AG04449 (cell line): ENCODE measurements around the gene SOCS3.

Source experiments
- CTCF ChIA-PET: fragments of 350-600 bp; formaldehyde crosslinking; extraction: SDS; loops from one replicate; lab custom pipeline; 2021; ENCODE audit warnings: antibody characterized with exemption; lab: Yijun Ruan, JAX
- POLR2A ChIA-PET: fragments of 400-600, 350-600 bp; formaldehyde crosslinking; extraction: SDS; loops from one replicate; lab custom pipeline; 2020; ENCODE audit warnings: antibody characterized with exemption, inconsistent platforms; lab: Yijun Ruan, JAX
- DNase-seq: peaks from one replicate; pipeline ENCODE4 v3.0.0-alpha.2; 2010; ENCODE audit warnings: low read depth, low spot score
- H3K4me3 ChIP-seq: 2 replicates; pipeline ENCODE4 v1.5.1; 2011; ENCODE audit warnings: low read depth, mild to moderate bottlenecking, control low read depth, low read length
- TF ChIP-seq, protein P1 (sequence below): IDR thresholded peaks from one replicate; pipeline ENCODE4 v1.5.1; 2011; ENCODE audit warnings: mild to moderate bottlenecking, moderate library complexity, low read length, control low read depth, inconsistent platforms; ENCODE audit not compliant: insufficient read depth; ENCODE audit errors: missing control alignments

Gene SOCS3

DNA sequence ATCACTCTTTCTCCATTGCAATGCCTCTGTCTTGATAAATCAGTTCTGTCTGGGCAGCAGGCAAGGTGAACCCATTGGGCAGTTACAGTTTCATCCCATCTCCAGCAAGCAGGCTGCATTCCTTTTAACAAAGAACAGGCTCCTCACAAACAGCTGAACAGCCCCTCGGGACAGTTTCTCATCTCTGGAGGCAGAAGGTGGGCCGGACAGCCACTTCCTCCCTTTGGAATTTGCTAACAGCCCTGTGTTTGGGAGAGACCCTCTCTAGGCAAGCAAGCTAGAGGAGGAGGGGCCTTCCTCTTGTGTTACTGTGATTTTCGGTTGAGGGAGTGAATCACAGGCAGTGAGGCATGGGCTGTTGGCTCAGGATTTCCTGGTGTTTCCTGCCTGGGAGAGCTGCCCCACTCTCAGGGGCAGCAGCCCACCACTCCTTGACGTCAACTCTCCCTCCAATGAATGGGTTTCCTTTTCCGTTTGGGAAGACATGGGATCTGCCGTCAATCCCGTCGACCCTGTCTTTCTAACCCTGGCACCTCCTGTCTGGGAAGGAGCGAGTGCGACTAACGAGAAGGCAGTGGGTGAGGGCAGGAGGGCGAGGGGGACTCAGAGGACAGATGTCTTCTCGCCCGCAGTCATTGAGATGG, 14.9 kb upstream of the SOCS3 start:
- ChIA-PET CTCF (interaction anchor here (1.2 to 9.3 kb wide), 6 partner anchors 9 to 124 kb away, joined by 3 to 120 read pairs (median 6); no protein-coding TSS in a partner anchor), POLR2A (interaction anchor here (1.1 to 4.9 kb wide), 5 partner anchors 15 to 35 kb away, joined by 4 to 33 read pairs (median 5); partner anchors contain the start of gene SOCS3)
- TF ChIP-seq, protein P1, sequence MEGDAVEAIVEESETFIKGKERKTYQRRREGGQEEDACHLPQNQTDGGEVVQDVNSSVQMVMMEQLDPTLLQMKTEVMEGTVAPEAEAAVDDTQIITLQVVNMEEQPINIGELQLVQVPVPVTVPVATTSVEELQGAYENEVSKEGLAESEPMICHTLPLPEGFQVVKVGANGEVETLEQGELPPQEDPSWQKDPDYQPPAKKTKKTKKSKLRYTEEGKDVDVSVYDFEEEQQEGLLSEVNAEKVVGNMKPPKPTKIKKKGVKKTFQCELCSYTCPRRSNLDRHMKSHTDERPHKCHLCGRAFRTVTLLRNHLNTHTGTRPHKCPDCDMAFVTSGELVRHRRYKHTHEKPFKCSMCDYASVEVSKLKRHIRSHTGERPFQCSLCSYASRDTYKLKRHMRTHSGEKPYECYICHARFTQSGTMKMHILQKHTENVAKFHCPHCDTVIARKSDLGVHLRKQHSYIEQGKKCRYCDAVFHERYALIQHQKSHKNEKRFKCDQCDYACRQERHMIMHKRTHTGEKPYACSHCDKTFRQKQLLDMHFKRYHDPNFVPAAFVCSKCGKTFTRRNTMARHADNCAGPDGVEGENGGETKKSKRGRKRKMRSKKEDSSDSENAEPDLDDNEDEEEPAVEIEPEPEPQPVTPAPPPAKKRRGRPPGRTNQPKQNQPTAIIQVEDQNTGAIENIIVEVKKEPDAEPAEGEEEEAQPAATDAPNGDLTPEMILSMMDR: no peak
- no peak overlapping the region for H3K4me3 ChIP-seq
- no peak for DNase-seq

- no peak overlapping the region for H3K4me3 ChIP-seq
- ChIA-PET CTCF (interaction anchor here (1.3 to 9.3 kb wide), 4 partner anchors 10 to 48 kb away, joined by 4 to 120 read pairs (median 18); no protein-coding TSS in a partner anchor), POLR2A (interaction anchor here (1.1 to 4.9 kb wide), 3 partner anchors 15 to 22 kb away, joined by 5 to 33 read pairs (median 6); partner anchors contain the start of gene SOCS3)
- DNase-seq: no peak
- TF ChIP-seq, protein P1: no peak
Observed at GRCh38 chr17:78374189-78374588, 14.3 kb upstream of the SOCS3 start.

- TF ChIP-seq, protein P1: no peak
- POLR2A ChIA-PET: interaction anchor here (0.9 to 4.9 kb wide), 3 partner anchors 11 to 19 kb away, joined by 4 to 33 read pairs (median 6); partner anchors contain the start of gene SOCS3
- H3K4me3 ChIP-seq: no peak overlapping the region
- CTCF ChIA-PET: interaction anchor here (1.4 to 9.3 kb wide), 4 partner anchors 9 to 84 kb away, joined by 4 to 120 read pairs (median 19); no protein-coding TSS in a partner anchor
- DNase-seq: no peak
Observed at GRCh38 chr17:78372841-78373240, 13.0 kb upstream of the SOCS3 start.

DNA sequence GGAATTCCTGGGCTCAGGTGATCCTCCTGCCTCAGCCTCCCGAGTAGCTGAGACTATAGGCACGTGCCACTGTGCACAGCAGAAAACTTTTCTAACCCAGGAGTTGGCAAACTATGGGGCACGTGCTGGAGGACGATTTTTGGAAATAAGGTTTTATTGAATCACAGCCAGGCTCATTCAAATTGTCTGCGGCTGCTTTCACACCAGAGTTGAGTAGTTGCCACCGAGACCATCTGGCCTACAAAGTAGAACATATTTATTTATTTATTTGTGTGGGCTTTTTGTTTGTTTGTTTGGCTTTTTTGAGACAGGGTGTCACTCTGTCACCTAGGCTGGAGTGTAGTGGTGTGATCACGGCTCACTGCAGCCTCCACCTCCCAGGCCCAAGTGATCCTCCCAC, 11.2 kb upstream of the SOCS3 start:
- TF ChIP-seq, protein P1: no peak
- DNase-seq: no peak
- POLR2A ChIA-PET: no interaction called here
- CTCF ChIA-PET: interaction anchor here (2.4 kb wide), 1 partner anchor 10 kb away, joined by 30 read pairs; no protein-coding TSS in a partner anchor
- H3K4me3 ChIP-seq: no peak overlapping the region

- no peak for DNase-seq
- ChIA-PET POLR2A (no interaction called here), CTCF (interaction anchor here (0.7 to 2.4 kb wide), 3 partner anchors 9 to 29 kb away, joined by 3 to 30 read pairs (median 6); no protein-coding TSS in a partner anchor)
- no peak overlapping the region for H3K4me3 ChIP-seq
- TF ChIP-seq, protein P1: no peak
Observed at GRCh38 chr17:78369791-78370381, 10.0 kb upstream of the SOCS3 start.

GRCh38 chr17:78368854-78369495, 9.1 kb upstream of the SOCS3 start:
- H3K4me3 ChIP-seq: no peak overlapping the region
- POLR2A ChIA-PET: no interaction called here
- TF ChIP-seq, protein P1: no peak
- DNase-seq: no peak
- CTCF ChIA-PET: interaction anchor here (0.7 to 2.4 kb wide), 5 partner anchors 8 to 81 kb away, joined by 3 to 30 read pairs (median 3); no protein-coding TSS in a partner anchor
